ENCODE data around the gene CTIF.

DNA sequence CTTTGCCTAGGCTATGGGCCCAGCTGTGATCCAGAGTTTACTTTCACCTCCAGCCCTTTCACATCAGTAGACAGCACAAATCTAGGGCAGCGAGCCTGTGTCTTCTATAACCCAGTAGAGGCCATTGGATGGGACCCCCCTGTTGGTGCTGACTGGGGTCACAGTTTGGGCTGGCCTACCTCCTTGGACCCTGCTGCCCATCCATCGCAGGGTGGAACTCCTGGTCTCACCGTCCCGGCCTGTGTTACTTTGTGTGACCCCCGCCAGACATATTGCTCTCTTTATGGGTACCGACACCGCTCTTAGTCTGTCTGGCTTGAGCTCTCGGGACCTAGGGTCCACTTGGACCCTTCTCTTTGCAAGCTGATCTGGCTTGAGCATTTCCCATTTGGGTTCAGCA, 157.4 kb downstream of the CTIF start:
- TF ChIP-seq POLR2A (IDR thresholded peaks at IDR 0.05; ENCODE audit: low read depth, low read length) (no peak), TAF1 (IDR thresholded peaks at IDR 0.05; ENCODE audit: low read depth, low read length) (no peak)

Data from GM12891 (cell line).